Measurements from ENCODE around the gene NHSL1.

NHSL1 gene

DNA sequence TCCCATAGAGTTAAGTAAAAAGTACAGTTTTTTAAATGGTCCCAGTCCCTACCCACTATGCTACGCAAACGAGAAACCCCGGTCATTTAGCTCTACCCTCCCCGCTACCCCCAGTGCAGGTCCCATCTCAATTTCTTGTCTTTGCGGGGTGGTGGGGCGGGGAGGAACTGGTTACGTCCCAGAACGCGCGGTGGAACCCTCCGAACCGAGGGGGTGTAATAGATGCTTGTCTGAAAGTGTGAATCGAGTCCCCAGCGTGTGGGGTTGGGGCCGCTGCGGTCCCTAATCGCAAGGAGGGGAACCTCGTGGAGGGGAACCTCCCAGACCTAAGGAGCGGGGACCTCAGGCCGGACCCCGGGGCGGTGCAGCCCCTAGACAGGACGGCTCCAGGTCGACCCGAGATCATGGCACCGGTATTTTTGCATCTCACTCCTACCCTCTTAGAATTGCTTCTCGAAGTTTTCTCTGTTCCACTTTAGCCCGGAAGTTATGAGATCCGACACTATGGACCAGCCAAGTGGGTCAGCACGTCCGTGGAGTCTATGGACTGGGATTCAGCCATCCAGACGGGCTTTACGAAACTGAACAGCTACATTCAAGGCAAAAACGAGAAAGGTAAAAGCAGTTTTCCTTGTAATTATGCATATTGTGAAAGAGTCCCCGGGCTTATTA, 94.5 kb downstream of the NHSL1 start:
- DNase-seq = peak in 11 of 56 donors; percentile 6 to 42 (median 29)

DNA sequence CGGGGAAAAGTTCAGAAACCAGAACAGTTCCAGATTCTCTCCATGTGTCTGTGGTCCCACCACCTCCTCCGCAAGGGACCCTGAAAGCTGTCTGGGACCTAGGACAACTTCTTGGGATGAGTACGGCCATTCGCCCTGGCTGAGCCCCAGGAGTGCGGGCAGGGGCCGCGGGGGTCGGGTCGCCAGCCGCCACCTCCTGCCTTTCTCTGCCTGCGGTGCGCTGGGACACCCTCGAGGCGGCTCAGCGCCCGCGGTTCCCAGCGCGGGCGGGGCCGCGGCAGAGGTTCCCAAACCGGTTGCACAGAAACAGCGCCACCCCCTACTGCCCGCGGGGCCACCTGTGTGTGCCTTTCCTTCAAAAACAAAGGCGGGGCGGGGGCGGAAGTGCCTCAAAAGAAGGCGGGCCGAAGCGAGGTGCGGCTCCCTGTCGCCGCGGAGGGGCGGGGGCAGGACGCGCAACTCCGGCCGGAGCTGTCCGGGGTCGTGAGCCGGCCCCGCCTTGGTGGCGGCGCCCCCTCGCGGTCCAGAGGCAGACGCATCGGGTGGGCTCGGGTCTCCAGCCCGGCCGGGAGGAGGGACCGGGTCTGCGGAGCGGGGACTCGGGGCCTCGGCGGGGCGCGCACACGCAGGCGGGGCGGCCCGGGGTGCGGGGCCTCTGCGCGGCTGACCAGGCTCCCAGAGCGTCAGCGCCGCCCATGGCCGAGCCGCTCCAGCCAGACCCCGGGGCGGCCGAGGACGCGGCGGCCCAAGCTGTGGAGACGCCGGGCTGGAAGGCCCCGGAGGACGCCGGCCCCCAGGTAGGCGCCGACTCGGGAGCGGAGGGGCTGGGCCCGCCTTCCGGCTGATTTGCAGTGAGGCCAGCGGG, 95.3 kb downstream of the NHSL1 start, which contains the start of gene HEBP2:
Gene HEBP2, plus strand, starts transcription at position 423 of the 865 bp plus-strand sequence. Its CDS starts 273 bp downstream, at position 696.
- DNase-seq = peak in 52 of 56 donors; percentile 16 to 79 (median 54)

DNA sequence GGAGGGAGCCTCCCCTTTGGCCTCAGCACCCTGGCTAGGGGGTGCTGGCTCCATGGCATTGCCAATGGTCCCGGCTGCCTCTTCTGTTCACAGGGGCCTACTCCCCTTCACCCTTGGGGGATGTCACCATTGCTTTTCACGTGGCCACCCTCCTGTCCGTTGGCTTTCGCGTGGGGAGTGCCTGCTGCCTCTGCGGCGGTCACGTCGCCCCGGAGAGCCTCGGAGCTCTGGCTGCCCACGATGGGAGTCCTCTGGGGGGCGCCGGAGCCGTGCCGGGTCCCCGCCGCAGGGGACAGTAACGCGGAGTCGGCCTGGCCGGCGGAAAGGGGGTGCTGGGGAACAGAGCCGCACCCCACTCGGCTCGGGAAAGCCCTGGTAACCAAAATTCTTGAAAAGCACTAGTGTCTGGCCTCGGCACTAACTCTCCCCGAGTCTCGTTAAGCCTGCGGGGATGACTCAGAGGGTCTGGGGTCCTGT, 95.9 kb downstream of the NHSL1 start:
- DNase-seq = peak in 14 of 56 donors; percentile 6 to 44 (median 12)

DNA sequence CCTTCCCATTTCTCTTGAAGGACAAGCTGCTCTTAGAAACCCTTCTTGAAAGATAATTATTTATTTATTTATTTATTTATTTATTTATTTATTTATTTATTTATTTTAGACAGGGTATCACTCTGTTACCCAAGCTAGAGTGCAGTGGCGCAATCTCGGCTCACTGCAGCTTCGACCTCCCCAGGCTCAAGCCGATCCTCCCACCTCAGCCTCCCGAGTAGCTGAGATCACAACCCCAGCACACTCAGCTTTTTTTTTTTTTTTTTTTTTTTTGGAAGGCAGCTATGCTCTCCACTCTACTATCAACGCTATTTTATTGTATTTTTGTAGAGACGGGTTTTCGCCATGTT, 96.5 kb downstream of the NHSL1 start:
- DNase-seq = no peak

DNA sequence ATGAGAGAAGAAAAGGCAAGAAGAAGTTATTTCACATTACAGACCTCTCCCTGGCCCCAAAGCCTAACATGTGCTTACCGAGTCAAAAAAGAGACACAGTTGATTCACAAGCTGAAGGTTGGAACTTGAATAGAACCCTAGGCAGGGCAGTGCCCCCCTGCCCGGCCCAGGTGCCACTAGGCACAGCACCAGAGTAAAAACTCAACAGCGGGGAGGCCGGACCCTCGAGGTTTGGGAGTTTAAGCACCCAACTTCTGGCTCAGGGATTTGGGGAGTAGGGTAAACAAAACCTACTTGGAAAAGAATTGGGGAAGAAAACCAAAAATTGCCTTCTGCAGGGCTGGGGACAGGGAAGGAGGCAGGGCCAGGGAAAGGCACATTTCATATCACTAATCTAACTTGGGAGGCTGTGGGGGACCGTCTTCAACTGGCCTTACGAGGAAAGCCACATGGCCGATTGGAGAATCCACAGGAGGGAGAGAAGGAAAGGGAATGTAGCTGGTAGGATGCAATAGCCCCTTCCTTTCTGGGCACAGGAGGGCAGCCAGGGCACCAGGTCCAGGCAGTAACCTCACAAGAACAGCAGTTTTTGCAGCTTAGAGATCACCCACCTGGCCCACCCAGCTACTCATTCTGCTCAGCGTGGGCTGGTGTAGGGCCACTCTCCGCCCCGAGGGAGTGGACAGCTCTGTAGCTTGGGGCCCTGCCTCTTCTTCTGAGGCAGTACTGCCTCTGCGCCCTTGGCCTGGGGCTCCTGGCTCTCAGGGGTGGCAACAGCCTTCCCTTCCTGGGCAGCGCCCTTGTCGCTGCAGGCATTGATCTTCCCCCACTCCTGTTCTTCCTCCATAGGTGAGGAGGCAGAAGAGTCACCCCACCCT, 97.1 kb downstream of the NHSL1 start:
- no peak for DNase-seq

DNA sequence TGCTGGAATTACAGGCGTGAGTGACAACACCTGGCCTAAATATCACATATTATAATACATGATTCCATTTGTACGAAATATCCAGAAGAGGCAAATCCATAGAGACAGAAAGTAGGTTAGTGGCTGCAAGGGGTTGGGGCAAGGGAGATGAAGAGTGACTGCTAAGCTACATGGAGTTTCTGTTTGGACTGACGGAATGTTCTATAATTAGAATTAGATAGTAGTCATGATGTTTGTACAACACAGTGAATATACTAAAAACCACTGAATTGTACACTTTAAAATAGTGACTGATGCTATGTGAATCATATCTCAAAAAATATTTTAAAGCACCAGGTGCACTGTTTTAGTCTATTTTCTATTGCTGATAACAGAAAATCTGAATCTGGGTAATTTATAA, 99.0 kb downstream of the NHSL1 start:
- no peak for DNase-seq

DNA sequence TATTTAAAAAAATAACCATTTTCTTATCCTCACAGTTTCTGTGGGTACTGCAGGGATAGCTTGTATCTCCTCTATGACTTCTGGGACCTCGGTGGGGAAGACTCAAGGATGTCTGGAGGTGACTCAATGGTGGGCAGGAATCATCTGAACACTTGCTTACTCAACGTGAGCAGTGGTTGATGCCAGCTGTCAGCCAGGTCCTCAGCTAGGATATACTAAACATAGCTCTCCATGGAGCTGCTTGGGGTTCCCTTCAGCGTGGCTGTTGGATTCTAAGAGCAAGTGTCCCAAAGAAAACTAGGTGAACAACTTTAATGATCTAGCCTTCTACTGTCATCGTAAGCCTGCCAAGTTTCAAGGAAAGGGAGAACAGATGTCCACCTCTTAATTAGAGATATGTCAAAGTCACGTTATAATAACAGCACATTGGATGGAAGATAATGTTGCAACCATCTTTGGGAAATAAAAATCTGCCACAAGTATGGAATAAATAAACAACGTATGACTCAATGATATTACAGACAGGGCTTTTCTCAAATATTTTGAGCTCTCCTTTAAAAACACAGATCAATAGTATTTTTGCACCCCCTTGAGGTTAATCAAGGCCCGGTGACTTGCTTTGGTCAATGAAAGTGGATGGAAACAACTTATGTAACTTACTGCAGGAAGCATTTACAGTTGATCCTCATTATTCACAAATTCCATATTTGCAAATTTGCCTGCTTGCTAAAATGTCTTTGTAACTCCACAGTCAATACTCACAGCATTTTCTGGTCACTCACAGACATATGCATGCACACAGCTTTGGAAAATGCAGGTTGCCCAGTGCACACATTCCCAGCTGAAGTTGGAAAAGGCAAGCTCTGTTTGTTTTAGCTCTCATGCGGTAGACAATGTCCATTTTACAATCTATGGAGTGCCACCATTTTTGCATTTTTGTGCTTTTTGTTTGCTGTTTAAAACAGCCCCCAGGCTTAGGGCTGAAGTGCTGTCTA, 101.9 kb downstream of the NHSL1 start:
- no peak for DNase-seq

DNA sequence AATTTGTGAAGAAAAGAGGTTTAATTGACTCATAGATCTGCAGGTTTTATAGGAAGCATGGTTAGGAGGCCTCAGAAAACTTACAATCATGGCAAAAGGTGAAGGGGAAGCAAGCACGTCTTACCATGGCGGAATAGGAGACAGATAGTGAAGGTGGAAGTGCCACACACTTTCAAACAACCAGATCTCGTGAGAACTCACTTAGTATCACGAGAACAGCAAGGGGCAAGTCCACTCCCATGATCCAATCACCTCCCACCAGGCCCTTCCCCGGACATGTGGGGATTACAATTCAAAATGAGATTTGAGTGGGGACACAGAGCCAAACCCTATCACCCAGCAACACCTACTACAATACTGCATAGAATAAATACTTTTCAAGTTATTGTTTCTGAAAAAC, 102.6 kb downstream of the NHSL1 start:
- DNase-seq = no peak

DNA sequence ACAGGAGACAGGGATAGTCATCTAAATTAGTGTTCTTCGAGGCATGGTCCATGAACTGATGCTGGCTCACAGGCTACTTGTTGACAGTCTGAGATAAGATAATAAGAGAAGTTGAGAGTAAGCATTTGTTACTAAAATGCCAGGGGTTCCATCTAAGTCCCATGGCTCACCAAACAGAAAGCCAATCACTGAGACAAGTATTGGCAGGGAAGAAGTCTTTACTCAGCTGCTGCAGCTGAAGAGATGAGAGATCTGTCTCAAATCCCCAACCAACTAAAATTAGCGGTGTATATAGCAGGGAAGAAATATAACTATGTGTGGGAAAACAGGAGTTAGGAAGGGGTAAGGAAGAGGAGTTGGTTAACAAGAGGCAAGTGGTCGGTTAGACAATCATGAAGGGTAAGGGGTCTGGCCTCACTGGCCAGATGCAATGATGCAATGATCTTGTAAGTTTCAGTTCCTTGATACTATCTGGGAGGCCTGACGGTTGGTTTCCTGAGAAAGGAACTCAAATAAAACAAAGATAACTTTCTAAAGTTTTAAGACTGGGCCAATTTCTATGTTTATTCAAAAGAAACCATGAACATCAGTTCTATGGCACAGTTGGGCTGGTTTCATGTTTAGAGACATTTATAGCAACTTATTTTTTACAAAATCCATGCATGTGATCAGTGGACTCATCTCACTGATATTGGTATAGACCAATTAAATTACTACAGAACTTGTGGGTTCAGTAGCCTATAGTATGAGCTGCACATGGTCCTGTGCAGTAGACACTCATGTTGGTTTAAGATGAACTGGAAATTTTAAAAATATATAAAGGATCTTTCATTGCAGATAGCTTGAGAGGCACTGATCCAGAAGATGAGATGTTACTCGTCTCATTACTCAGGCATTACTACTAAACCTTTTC, 105.2 kb downstream of the NHSL1 start:
- DNase-seq = no peak

DNA sequence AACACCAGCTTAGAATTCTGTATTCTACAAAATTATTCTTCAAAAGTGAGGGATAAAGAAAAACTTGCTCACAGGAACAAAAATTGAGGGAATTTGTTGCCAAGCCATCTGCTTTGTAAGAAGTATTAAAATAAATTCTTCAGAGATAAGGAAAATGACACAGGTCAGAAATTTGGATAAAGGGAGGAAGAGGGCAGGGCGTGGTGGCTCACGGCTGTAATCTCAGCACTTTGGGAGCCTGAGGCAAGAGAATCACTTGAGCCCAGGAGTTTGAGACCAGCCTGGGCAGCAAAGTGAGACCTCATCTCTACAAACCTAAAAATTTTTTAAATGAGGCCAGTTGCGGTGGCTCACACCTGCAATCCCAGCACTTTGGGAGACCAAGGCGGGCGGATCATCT, 109.7 kb downstream of the NHSL1 start:
- no peak for DNase-seq

DNA sequence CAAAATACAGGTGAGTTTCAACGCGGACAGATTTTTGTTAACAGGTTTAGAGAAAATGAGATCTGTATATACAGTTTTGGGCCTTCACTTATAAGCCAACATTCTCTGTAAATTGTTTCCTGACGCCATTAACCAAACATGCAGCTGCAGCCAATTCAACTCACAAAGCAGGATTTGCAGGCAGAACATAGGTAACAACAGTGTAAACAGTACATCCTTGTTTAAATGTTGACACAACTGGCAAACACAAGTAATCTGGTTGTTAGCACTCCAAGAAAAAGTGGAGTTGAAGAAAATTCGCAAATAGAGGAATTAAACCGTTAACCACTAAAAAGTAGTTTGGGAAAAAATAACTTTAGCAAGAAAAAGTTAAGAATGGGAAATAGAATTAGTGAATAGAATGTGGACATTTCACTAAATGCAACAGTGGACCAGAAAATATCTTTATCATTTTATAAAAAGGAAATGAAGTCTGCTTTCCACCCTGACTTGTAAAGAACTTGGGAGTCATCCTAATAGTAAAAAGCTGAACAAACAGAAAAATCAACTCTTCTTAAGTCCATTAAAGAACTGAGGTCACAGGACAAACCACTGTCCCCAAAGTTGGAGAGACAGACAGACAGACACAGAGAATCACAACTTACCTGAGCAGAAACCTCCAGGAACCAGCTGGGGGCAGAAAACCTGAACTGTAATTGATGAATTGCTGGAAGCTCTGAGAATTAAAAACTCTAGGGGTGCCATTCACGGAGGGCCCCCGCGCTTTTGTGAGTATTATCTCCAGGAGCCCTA, 111.5 kb downstream of the NHSL1 start:
- DNase-seq = no peak

DNA sequence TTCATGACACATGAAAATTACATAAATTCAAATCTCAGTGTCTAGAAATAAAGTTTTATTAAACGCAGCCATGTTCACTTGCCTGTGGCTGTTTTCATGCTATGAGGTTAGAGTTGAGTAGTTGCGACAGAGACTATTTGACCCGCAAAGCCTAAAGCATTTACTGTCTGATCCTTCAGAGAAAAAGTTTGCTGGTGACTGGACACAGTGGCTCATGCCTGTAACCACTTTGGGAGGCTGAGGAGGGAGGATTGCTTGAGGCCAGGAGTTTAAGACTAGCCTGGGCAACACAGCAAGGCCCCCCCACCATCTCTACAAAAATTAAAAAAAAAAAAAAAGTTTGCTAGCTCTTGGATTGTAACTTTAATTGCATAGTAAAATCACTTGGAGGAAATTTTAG, 112.4 kb downstream of the NHSL1 start:
- no peak for DNase-seq

DNA sequence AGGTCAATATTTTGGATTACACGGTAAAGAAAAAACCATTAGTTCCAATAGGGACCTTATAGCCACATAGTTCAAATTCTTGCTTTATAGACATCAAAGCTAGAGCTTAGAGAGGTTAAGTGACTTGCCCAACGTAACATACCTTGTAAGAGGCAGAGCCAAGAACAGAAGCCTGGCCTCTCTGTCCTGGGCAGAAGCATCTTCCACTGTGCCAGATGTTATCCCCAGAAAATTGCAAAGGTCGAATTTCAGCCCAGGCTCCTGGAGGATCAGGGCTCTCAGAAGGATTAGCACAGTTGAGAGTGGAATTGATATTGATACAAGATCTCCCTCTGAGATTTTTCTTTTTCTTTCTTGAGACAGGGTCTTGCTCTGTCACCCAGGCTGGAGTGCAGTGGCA, 115.5 kb downstream of the NHSL1 start:
- no peak for DNase-seq

DNA sequence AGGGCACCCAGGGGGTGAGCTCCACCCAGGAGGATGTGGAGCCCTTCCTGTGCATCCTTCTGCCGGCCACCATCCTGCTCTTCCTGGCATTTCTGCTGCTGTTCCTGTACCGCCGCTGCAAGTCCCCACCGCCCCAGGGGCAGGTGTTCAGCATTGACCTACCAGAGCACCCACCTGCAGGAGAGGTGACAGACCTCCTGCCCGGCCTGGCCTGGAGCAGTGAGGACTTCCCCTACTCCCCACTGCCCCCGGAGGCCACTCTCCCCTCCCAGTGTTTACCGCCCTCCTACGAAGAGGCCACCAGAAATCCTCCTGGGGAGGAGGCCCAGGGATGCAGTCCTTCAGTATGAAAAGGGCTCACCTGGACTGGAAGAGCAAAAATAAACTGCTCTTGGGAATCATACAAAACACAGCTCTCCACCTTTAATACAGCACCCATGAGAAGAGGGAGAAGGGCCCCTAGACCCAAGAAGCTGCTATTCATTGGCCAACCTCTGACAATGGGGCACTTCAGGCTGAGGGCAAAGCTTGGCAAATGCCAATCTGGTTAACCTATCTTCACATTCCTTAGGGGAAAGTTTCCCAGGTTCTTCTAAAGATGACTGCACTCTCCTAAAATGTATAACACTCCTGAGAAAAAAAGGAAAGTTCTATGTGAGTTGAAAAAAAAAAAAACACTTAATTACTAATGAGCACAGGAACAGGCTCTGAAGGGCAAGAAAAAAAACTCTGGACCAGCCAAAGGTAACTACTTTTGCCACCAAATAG, 116.6 kb downstream of the NHSL1 start:
- no peak for DNase-seq

DNA sequence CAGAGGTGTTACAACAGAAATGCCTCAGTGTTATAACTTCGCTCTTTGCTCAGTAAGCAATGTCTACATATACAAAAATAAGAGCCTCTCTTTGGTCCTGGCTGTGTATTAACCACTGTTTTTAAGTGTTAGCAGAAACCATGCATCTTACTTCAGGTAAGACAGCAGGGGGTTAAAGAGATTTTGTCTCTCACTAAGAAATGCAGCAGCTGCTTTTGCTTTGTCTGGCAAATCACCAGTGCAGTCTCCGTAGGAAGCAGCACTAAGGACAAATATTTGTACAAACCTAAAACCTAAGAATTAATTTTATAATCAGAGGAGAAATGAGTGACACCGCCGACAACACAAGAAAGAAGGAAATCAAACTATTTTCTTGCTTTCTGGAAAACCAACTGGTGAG, 120.8 kb downstream of the NHSL1 start:
- DNase-seq = no peak

DNA sequence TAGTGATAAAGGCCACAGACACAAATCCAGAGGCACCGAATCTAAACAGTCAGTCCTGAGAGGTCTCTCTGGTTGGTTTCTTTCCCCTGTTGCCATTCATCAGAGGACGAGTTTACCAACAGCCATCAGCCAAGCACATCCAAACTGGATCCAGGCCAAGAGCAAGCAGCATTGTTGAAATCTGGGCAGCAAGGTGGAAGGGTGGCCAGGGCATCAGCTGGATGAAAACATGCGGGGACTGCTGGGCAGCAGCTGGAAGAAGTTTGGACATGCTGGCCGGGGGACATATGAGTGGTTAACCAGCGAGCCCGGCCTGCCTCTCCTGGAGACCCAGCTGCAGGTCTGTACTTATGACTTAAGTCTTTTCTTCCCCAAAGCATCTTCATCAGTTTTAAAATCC, 121.5 kb downstream of the NHSL1 start, which contains the start of gene SMIM28:
Gene SMIM28, plus strand, starts transcription at position 62 of the 400 bp plus-strand sequence. Its CDS starts 168 bp downstream, at position 230.
- DNase-seq = peak in 1 of 56 donors; percentile 20

DNA sequence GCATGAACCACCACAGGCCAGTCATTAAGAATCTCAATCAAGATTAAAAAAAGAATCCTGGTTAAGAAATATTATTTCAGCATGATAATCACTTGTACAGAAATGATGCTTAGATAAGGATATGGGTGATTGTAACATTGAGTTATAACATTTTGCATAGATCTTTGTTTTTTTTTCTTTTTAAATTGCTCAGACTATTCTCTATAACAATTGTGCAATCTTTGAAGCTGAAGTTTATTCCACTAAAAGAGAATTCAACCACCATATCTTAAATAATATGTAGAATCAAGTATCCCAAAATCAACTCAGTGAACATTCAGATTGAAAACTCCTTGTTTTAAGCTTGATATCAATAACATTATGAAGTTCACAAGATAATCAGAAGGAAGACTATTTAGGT, 122.3 kb downstream of the NHSL1 start:
- no peak for DNase-seq

Measured in amygdala (tissue), 56 donors.